Astrocyte of the spinal cord (primary cell): ENCODE measurements around the gene EMD.
"Not testable (repeated sequence)": the region's sequence is repeated elsewhere in the genome, so short reads cannot be mapped to it uniquely, and the experiment has no call there.

Source experiments
- DNase-seq: peaks from one replicate; pipeline ENCODE4 v3.0.0; 2011; ENCODE audit warnings: low read depth, low spot score
- H3K4me3 ChIP-seq: 2 replicates; pipeline ENCODE4 v1.5.1; 2011; ENCODE audit warnings: low read depth, mild to moderate bottlenecking, low read length, moderate library complexity
- CTCF ChIP-seq: IDR thresholded peaks from 2 replicates; pipeline ENCODE4 v1.5.1; 2012; ENCODE audit warnings: low read depth, mild to moderate bottlenecking, low read length, inconsistent platforms
- in situ Hi-C: cut with HindIII; loops from 2 replicates; pipeline ENCODE4 v1.10.0; 2017; ENCODE audit warnings: low sequenced_read_pairs

EMD gene

GRCh38 chrX:154378799-154379568 lies at the start of gene EMD:
TSS of gene EMD (plus strand) at chrX:154379295. CDS start at chrX:154379485, 190 bp downstream.
- TF ChIP-seq CTCF = no peak
- peak; percentile 98 for DNase-seq
- H3K4me3 ChIP-seq = peak within 1 kb of the TSS; percentile 67
- in situ Hi-C loops = no loop called here

- no peak for DNase-seq
- H3K4me3 ChIP-seq = no peak overlapping the region
- no peak for TF ChIP-seq CTCF
- in situ Hi-C loops = no loop called here
Observed at GRCh38 chrX:154332561-154332960, 46.5 kb upstream of the EMD start.

GRCh38 chrX:154333116-154333515 lies 46.0 kb upstream of the EMD start:
- no peak overlapping the region for H3K4me3 ChIP-seq
- in situ Hi-C loops = no loop called here
- no peak for DNase-seq
- no peak for TF ChIP-seq CTCF

- in situ Hi-C loops = no loop called here
- no peak for DNase-seq
- no peak overlapping the region for H3K4me3 ChIP-seq
- no peak for TF ChIP-seq CTCF
Observed at GRCh38 chrX:154333837-154334271, 45.2 kb upstream of the EMD start.

GRCh38 chrX:154334496-154334895 lies 44.6 kb upstream of the EMD start:
- in situ Hi-C loops = no loop called here

GRCh38 chrX:154341399-154342298 lies 37.4 kb upstream of the EMD start:
- DNase-seq, H3K4me3 ChIP-seq, in situ Hi-C loops: not testable (repeated sequence)

More at GRCh38 chrX:154334496-154334895, 44.6 kb upstream of the EMD start:
- H3K4me3 ChIP-seq = no peak overlapping the region
- TF ChIP-seq CTCF = no peak
- no peak for DNase-seq

GRCh38 chrX:154343063-154343462 lies 36.0 kb upstream of the EMD start:
- in situ Hi-C loops, DNase-seq: not testable (repeated sequence)

GRCh38 chrX:154343620-154344019 lies 35.5 kb upstream of the EMD start:
- DNase-seq, in situ Hi-C loops: not testable (repeated sequence)

More at GRCh38 chrX:154343063-154343462, 36.0 kb upstream of the EMD start:
- not testable (repeated sequence) for H3K4me3 ChIP-seq

More at GRCh38 chrX:154343620-154344019, 35.5 kb upstream of the EMD start:
- not testable (repeated sequence) for H3K4me3 ChIP-seq
